ENCODE measurements around the gene TMEM164. TPM values are rescaled to one million over a fixed set of nuclear protein-coding genes. Genes with fewer than 3 reads are reported as not detected.
A peak's percentile ranks its signal among the peaks of the same experiment; 100 is the strongest.

The TMEM164 gene
- total and polyA plus RNA-seq, 10 of the 15 experiments (the other 5 are each of a cell fraction or from before 2014, with no cell fraction given): 0.61 to 18.3 (median 7.0) TPM

DNA sequence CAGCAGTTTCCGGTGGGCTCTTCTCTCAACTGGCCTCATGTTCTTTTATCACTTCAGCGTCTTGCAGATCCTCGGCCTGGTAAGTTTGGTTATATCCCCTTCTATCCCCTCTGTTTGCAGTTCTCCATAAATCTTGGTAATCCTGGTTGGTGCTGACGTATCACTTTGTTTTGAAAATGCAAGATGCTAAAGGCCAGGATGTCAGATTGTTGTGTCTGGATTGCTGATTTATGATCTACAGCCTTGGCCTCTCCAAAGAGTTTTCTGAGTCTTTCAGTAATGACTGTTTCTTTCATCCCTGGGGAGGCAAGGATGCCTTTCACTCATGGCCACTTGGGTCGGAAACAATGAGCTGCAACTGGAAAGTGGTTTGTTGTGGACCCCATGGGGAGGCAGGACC lies 168.5 kb downstream of the TMEM164 start:
- ChIA-PET POLR2A (interaction anchor here (1.1 to 1.6 kb wide), 2 partner anchors 140 to 146 kb away, joined by 3 to 4 read pairs; partner anchors contain the start of gene AMMECR1), SMC1A (ENCODE audit: uncharacterized antibody, unreplicated experiment) (interaction anchor here (0.6 to 5.2 kb wide), 5 partner anchors 12 to 240 kb away, joined by 3 to 28 read pairs (median 5); no protein-coding TSS in a partner anchor), CTCF (interaction anchor here (1.4 to 23.7 kb wide), 6 partner anchors 8 to 239 kb away, joined by 3 to 792 read pairs (median 6); no protein-coding TSS in a partner anchor), RAD21 (ENCODE audit: unreplicated experiment) (interaction anchor here (1.0 to 1.5 kb wide), 6 partner anchors 13 to 243 kb away, joined by 3 to 6 read pairs (median 4); no protein-coding TSS in a partner anchor)
- DNase-seq (ENCODE audit: low read depth, low spot score): no peak
- Histone ChIP-seq H4K20me1 (ENCODE audit: control insufficient read depth, insufficient read depth) (no peaks in the 10 kb centered on the region), H3K79me2 (ENCODE audit: control insufficient read depth, insufficient read depth, low read length) (no peaks in the 10 kb centered on the region), H3K27ac (ENCODE audit: control insufficient read depth, insufficient read depth) (peak overlapping the region; percentile 22; the same call in 1 of the 2 replicates), H2AFZ (ENCODE audit: control insufficient read depth, low read depth, low read length) (no peak overlapping the region), H3K4me1 (ENCODE audit: control insufficient read depth, insufficient read depth, low read length) (peaks cover 10% of the 10 kb centered on the region), H3K4me3 (no peak overlapping the region), H3K9me3 (replicated peaks; ENCODE audit: control insufficient read depth, insufficient read depth, low read length) (no peaks in the 10 kb centered on the region), H3K36me3 (ENCODE audit: control insufficient read depth in 2 of 2, insufficient read depth in 2 of 2, low read length in 1 of 2) (no peaks in the 10 kb centered on the region; a peak in 2 of 4 replicates), H3K27me3 (replicated peaks in 1 of 2; ENCODE audit: control insufficient read depth in 2 of 2, insufficient read depth in 2 of 2, low read length in 1 of 2) (no peaks in the 10 kb centered on the region), H3K4me2 (ENCODE audit: control insufficient read depth, insufficient read depth) (no peak overlapping the region), H3K9ac (ENCODE audit: control insufficient read depth, insufficient read depth, low read length) (no peak overlapping the region)
- intact Hi-C loops (cut with micrococcal nuclease; ENCODE audit: unreplicated experiment) (no loop called here), in situ Hi-C loops (cut with MboI) (loop anchor here (25.0 kb wide), 1 partner anchor 516 kb away; no protein-coding TSS in a partner anchor)
- no TSS peak for BruUV-seq (replicated peaks)
- ATAC-seq: no peak
- WGBS (ENCODE audit: insufficient coverage, insufficient replicate concordance, low lambda C conversion rate, missing lambda C conversion rate): 74% methylated on average over 5 of the region's 5 CpGs
- TF ChIP-seq IKZF2 (IDR thresholded peaks at IDR 0.05) (no peak), SUZ12 (IDR thresholded peaks at IDR 0.05; ENCODE audit: unreplicated experiment) (no peak), PML (IDR thresholded peaks at IDR 0.05; ENCODE audit: low read length) (no peak), NR2F1 (conservative IDR thresholded peaks at IDR 0.05) (no peak), CHD4 (IDR thresholded peaks at IDR 0.05) (no peak), NR2C2 (IDR thresholded peaks at IDR 0.05; ENCODE audit: borderline replicate concordance, control insufficient read depth, insufficient read length, low read depth) (no peak), ETV6 (conservative IDR thresholded peaks at IDR 0.05 in 1 of 2, IDR thresholded peaks at IDR 0.05 in 1 of 2; ENCODE audit: borderline replicate concordance in 1 of 2, low read depth in 1 of 2) (no peak), GATAD2B (conservative IDR thresholded peaks at IDR 0.05; ENCODE audit: low read depth) (no peak), CHD2 (IDR thresholded peaks at IDR 0.05; ENCODE audit: borderline replicate concordance, low read depth, low read length) (no peak), RELA (IDR thresholded peaks at IDR 0.05; ENCODE audit: borderline replicate concordance, partially characterized antibody) (no peak), ZNF274 (IDR thresholded peaks at IDR 0.05; ENCODE audit: insufficient read depth, insufficient read length) (no peak)
- TF ChIP-seq, protein P1, sequence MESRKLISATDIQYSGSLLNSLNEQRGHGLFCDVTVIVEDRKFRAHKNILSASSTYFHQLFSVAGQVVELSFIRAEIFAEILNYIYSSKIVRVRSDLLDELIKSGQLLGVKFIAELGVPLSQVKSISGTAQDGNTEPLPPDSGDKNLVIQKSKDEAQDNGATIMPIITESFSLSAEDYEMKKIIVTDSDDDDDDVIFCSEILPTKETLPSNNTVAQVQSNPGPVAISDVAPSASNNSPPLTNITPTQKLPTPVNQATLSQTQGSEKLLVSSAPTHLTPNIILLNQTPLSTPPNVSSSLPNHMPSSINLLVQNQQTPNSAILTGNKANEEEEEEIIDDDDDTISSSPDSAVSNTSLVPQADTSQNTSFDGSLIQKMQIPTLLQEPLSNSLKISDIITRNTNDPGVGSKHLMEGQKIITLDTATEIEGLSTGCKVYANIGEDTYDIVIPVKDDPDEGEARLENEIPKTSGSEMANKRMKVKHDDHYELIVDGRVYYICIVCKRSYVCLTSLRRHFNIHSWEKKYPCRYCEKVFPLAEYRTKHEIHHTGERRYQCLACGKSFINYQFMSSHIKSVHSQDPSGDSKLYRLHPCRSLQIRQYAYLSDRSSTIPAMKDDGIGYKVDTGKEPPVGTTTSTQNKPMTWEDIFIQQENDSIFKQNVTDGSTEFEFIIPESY (IDR thresholded peaks at IDR 0.05): no peak
- TF ChIP-seq, protein P2, sequence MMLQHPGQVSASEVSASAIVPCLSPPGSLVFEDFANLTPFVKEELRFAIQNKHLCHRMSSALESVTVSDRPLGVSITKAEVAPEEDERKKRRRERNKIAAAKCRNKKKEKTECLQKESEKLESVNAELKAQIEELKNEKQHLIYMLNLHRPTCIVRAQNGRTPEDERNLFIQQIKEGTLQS (IDR thresholded peaks at IDR 0.05; ENCODE audit: borderline replicate concordance, extremely low read depth, low read depth, low read length): no peak
- FAIRE-seq: no peak

Data from GM12878 (cell line).